Thoracic aorta (tissue), 2 donors: Measurements from ENCODE around the gene DEPDC4. TPM values are rescaled to one million over a fixed set of nuclear protein-coding genes. Genes with fewer than 3 reads are reported as not detected.

Experiments
- ATAC-seq: fragments of 150-250 bp; one replicate; pipeline ENCODE4 v1.8.0; 2017; ENCODE audit warnings: low read depth; ENCODE audit not compliant: insufficient number of reproducible peaks, low FRiP score
- DNase-seq: peaks from one replicate; pipeline ENCODE4 v3.0.0-alpha.2; 2020; ENCODE audit warnings: low spot score
- H3K27ac ChIP-seq, 2 donors: fragments of 200-600 bp; sonication (generic); 1 replicate in 1 of 2; 2 replicates in 1 of 2; pipeline ENCODE4 v1.5.1; 2016; ENCODE audit warnings: mild to moderate bottlenecking in 2 of 2, moderate library complexity in 2 of 2
- H3K27me3 ChIP-seq: fragments of 200-600 bp; sonication (generic); replicated peaks from 2 replicates; pipeline ENCODE4 v1.6.0; 2016; ENCODE audit warnings: mild to moderate bottlenecking; ENCODE audit not compliant: insufficient read depth
- H3K36me3 ChIP-seq: fragments of 200-600 bp; sonication (generic); one replicate; pipeline ENCODE4 v1.5.1; 2016
- H3K4me1 ChIP-seq, 2 donors: fragments of 200-600 bp; sonication (generic); 1 replicate in 1 of 2; 2 replicates in 1 of 2; pipeline versions ENCODE4 v1.5.1 to v1.6.0; 2016; ENCODE audit warnings: low read depth in 2 of 2, mild to moderate bottlenecking in 1 of 2; ENCODE audit not compliant: control insufficient read depth in 1 of 2
- H3K4me3 ChIP-seq: fragments of 200-600 bp; sonication (generic); 2 replicates; pipeline ENCODE4 v1.5.1; 2016; ENCODE audit warnings: mild to moderate bottlenecking
- H3K9me3 ChIP-seq: fragments of 200-600 bp; sonication (generic); 2 replicates; pipeline ENCODE4 v1.5.1; 2016
- CTCF ChIP-seq: fragments of 200-600 bp; sonication (generic); IDR thresholded peaks from one replicate; pipeline ENCODE4 v1.5.1; 2019; ENCODE audit warnings: antibody characterized with exemption
- total RNA-seq, 2 donors: library from RNA; depleted of rRNA; stranded (reverse); fragments of >200 nt; gene quantifications; one replicate each; pipeline versions ENCODE4 v1.1.0 to v1.2.3, GENCODE V29; 2016

DEPDC4 gene
- total RNA-seq, 2 donors from 2014 or later = not detected

- H3K9me3 ChIP-seq = no peaks in the 10 kb centered on the region
- TF ChIP-seq CTCF = no peak
- H3K4me3 ChIP-seq = peak overlapping the region; percentile 72
- H3K36me3 ChIP-seq = no peaks in the 10 kb centered on the region
- peak overlapping the region; percentile 71 to 73 for H3K27ac ChIP-seq
- no peak for DNase-seq
- H3K27me3 ChIP-seq = no peaks in the 10 kb centered on the region
- peaks cover 14 to 23% of the 10 kb centered on the region in 2 donors for H3K4me1 ChIP-seq
- no peak for ATAC-seq
Measured at GRCh38 chr12:100199023-100199346, 67.9 kb downstream of the DEPDC4 start.

- ATAC-seq (no peak), DNase-seq (no peak)
- no peak overlapping the region for H3K4me3 ChIP-seq
- peaks cover 14 to 23% of the 10 kb centered on the region in 2 donors for H3K4me1 ChIP-seq
- H3K27ac ChIP-seq = no peak overlapping the region
- no peaks in the 10 kb centered on the region for H3K27me3 ChIP-seq
- TF ChIP-seq CTCF = no peak
- no peaks in the 10 kb centered on the region for H3K9me3 ChIP-seq
- no peaks in the 10 kb centered on the region for H3K36me3 ChIP-seq
Measured at GRCh38 chr12:100197486-100197885, 69.4 kb downstream of the DEPDC4 start.

- no peaks in the 10 kb centered on the region for H3K4me1 ChIP-seq
- H3K9me3 ChIP-seq = no peaks in the 10 kb centered on the region
- no peak overlapping the region for H3K27ac ChIP-seq
- no peak for DNase-seq
- no peak for ATAC-seq
- H3K4me3 ChIP-seq = no peak overlapping the region
- no peaks in the 10 kb centered on the region for H3K36me3 ChIP-seq
- no peak for TF ChIP-seq CTCF
- no peaks in the 10 kb centered on the region for H3K27me3 ChIP-seq
Measured at GRCh38 chr12:100193085-100193484, 73.8 kb downstream of the DEPDC4 start.

Other genes starting within 250 kb of the DEPDC4 start
- gene BLTP3B, start 124.2 kb downstream of the DEPDC4 start, total RNA-seq = 10 to 100 TPM; 42.9 to 62.5 TPM
- 100 to 1,000 TPM in 1 of 2 donors, 10 to 100 TPM in 1; 17.6 to 130 TPM for gene ACTR6, start 66.3 kb downstream of the DEPDC4 start, total RNA-seq
- gene SCYL2, start 98 bp upstream of the DEPDC4 start, total RNA-seq = 10 to 100 TPM; 44.8 to 52.3 TPM
- gene SLC17A8, start 90.0 kb upstream of the DEPDC4 start, total RNA-seq = not detected
- 1 to 10 TPM in 1 of 2 donors, not detected in 1; 1.9 TPM for gene NR1H4, start 206.8 kb upstream of the DEPDC4 start, total RNA-seq